ENCODE data around the gene GP1BA. TPM values are rescaled to one million over a fixed set of nuclear protein-coding genes. Genes with fewer than 3 reads are reported as not detected.

The GP1BA gene
- total RNA-seq, 1 experiment from 2014 or later: not detected

DNA sequence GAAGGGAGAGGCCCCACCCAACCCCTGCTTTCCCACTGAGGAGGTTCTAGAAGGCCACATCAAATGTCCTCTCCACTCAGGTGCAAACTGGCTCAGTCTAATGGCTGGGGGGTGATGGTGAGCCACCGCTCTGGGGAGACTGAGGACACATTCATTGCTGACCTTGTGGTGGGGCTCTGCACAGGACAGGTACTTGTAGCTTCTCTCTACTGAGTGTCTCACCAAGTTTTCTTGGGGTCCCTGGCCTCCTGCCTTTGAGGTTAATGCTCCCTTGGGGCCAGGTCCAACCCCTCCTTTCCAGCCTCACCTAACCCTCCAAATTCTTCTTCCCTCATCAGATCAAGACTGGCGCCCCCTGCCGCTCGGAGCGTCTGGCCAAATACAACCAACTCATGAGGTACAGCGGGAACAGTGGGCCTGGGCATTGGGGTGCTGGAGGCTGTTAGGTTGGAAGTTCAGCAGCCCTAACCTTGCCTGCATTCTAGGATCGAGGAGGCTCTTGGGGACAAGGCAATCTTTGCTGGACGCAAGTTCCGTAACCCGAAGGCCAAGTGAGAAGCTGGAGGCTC is 24.5 kb downstream of the GP1BA start:
- Mint-ChIP-seq H3K36me3 (peaks cover 7% of the 10 kb centered on the region; the same call in 1 of the 2 replicates), H3K9me3 (no peaks in the 10 kb centered on the region), H3K4me3 (no peak overlapping the region), H3K27ac (no peak overlapping the region), H3K27me3 (ENCODE audit: low read depth) (no peaks in the 10 kb centered on the region), H3K4me1 (peaks cover 35% of the 10 kb centered on the region)
- ATAC-seq (peak; percentile 64), DNase-seq (ENCODE audit: low spot score) (peak; percentile 83)
- TF ChIP-seq SMAD3 (CRISPR knock-in tag; IDR thresholded peaks at IDR 0.05; ENCODE audit: borderline replicate concordance) (no peak), GRHL2 (CRISPR knock-in tag; IDR thresholded peaks at IDR 0.05; ENCODE audit: insufficient replicate concordance, severe bottlenecking) (no peak), USF1 (CRISPR knock-in tag; IDR thresholded peaks at IDR 0.05) (no peak), CTCF (IDR thresholded peaks at IDR 0.05) (peak; percentile 53), ZNF263 (CRISPR knock-in tag; IDR thresholded peaks at IDR 0.05; ENCODE audit: low read depth) (no peak)
- CTCF ChIA-PET: interaction anchor here (0.7 to 2.7 kb wide), 9 partner anchors 10 to 103 kb away, joined by 3 to 13 read pairs (median 7); partner anchors contain the start of genes RNF167, SLC25A11 and SPAG7
- POLR2A ChIA-PET: interaction anchor here (2.1 kb wide), 1 partner anchor 11 kb away, joined by 12 read pairs; the partner anchor contains the start of gene SPAG7

DNA sequence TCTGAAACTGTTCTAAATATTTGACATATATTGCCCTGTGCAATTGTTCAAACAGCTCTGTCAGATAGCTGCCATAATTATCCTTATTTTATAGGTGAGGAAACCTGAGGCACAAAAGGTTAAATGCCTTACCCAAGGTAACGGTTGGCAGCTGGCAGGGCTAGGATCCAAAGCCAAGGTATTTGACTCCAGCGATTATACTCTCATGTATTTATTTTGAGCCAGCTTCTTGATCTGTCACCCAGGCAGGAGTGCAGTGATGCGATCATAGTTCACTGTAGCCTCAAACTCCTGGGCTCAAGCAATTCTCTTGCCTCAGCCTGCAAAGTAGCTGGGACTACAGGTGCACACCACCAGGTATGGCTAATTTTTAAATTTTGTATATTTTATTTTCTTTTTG is 26.0 kb downstream of the GP1BA start:
- H3K27ac Mint-ChIP-seq: no peak overlapping the region
- H3K4me3 Mint-ChIP-seq: no peak overlapping the region
- DNase-seq (ENCODE audit: low spot score): no peak
- H3K27me3 Mint-ChIP-seq (ENCODE audit: low read depth): no peaks in the 10 kb centered on the region
- TF ChIP-seq PRRX2 (CRISPR knock-in tag; IDR thresholded peaks at IDR 0.05) (no peak), E2F5 (CRISPR knock-in tag; IDR thresholded peaks at IDR 0.05) (no peak), CBFB (CRISPR knock-in tag; IDR thresholded peaks at IDR 0.05; ENCODE audit: low read depth) (no peak), ZNF396 (CRISPR knock-in tag; IDR thresholded peaks at IDR 0.05; ENCODE audit: borderline replicate concordance) (no peak), AFF4 (CRISPR knock-in tag; IDR thresholded peaks at IDR 0.05; ENCODE audit: borderline replicate concordance) (no peak), JAZF1 (CRISPR knock-in tag; IDR thresholded peaks at IDR 0.05) (no peak), IRF1 (CRISPR knock-in tag; IDR thresholded peaks at IDR 0.05) (no peak), ATF6 (CRISPR knock-in tag; IDR thresholded peaks at IDR 0.05) (no peak), SOX15 (CRISPR knock-in tag; IDR thresholded peaks at IDR 0.05) (no peak)
- TF ChIP-seq, protein P1, sequence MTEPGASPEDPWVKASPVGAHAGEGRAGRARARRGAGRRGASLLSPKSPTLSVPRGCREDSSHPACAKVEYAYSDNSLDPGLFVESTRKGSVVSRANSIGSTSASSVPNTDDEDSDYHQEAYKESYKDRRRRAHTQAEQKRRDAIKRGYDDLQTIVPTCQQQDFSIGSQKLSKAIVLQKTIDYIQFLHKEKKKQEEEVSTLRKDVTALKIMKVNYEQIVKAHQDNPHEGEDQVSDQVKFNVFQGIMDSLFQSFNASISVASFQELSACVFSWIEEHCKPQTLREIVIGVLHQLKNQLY (CRISPR knock-in tag; IDR thresholded peaks at IDR 0.05): no peak
- TF ChIP-seq, protein P2, sequence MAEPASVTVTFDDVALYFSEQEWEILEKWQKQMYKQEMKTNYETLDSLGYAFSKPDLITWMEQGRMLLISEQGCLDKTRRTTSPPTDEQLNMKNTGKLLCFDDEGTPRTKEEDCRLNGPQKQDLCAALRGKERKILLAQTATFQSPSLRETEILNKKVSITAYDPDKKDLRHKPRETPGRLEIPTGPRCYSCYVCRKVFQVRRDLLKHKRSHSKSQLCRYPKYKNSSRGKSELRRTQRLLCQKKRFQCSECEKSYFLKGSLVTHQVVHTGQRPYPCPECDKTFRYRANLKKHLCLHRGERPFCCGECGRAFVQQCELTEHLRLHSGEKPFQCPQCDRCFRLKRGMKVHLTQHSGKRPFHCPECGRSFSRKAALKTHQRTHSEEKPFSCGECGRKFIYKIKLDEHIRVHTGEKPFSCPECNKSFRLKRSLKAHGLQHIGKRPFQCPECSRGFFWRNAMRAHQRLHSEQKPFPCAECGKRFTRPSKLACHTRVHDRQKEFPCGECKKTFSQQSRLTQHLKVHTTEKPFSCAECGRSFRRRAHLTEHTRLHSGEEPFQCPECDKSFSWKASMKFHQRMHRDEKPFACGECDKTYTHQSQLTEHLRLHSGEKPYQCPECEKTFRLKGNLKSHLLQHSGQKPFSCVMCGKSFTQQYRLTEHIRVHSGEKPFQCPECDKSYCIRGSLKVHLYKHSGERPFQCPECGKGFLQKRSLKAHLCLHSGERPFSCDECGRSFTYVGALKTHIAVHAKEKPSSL (CRISPR knock-in tag; conservative IDR thresholded peaks at IDR 0.05): no peak
- peaks cover 7% of the 10 kb centered on the region; the same call in 1 of the 2 replicates for H3K36me3 Mint-ChIP-seq
- no peaks in the 10 kb centered on the region for H3K9me3 Mint-ChIP-seq
- ChIA-PET CTCF (interaction anchor here (1.3 to 1.9 kb wide), 3 partner anchors 9 to 49 kb away, joined by 4 to 8 read pairs (median 7); partner anchors contain the start of genes RNF167 and SLC25A11), POLR2A (interaction anchor here (1.6 to 2.1 kb wide), 2 partner anchors 9 to 13 kb away, joined by 4 to 12 read pairs; partner anchors contain the start of gene SPAG7)
- no peak for ATAC-seq
- peaks cover 28% of the 10 kb centered on the region for H3K4me1 Mint-ChIP-seq
